Stimulated activated naive B cell treated with anti-CD40 and anti-IgM and Interleukin-4, amounts not matched to agents 10 μg/mL and 1 μg/mL and 100 μg/mL, for 72 hours (primary cell): ENCODE data around the gene ASTN2.
A peak's percentile ranks its signal among the peaks of the same experiment; 100 is the strongest.
"Not testable (repeated sequence)": the region's sequence is repeated elsewhere in the genome, so short reads cannot be mapped to it uniquely, and the experiment has no call there.

ENCODE experiments used
- ATAC-seq, 2 donors: fragments of 150-1000 bp; cut with Tn5 transposase; replicated peaks; 2 replicates each; pipeline ENCODE4 v1.10.0; 2021; ENCODE audit warnings: moderate library complexity in 1 of 2
- DNase-seq: peaks from one replicate; pipeline ENCODE4 v3.0.0; 2021
- H3K27ac Mint-ChIP-seq: one replicate; pipeline ENCODE4 v1.8.0; 2022; ENCODE audit warnings: mild to moderate bottlenecking, mixed read lengths
- H3K27me3 Mint-ChIP-seq, 2 donors: one replicate each; pipeline ENCODE4 v1.8.0; 2022; ENCODE audit warnings: mixed read lengths in 2 of 2
- H3K36me3 Mint-ChIP-seq, 2 donors: one replicate each; pipeline ENCODE4 v1.8.0; 2022; ENCODE audit warnings: mixed read lengths in 2 of 2, mild to moderate bottlenecking in 1 of 2
- H3K4me1 Mint-ChIP-seq, 2 donors: one replicate each; pipeline ENCODE4 v1.8.0; 2022; ENCODE audit warnings: mixed read lengths in 2 of 2, mild to moderate bottlenecking in 1 of 2
- H3K4me3 Mint-ChIP-seq, 2 donors: one replicate each; pipeline ENCODE4 v1.8.0; 2022; ENCODE audit warnings: mild to moderate bottlenecking in 2 of 2, mixed read lengths in 2 of 2, moderate library complexity in 1 of 2
- H3K9me3 Mint-ChIP-seq, 2 donors: one replicate each; pipeline ENCODE4 v1.8.0; 2022; ENCODE audit warnings: mixed read lengths in 2 of 2, mild to moderate bottlenecking in 1 of 2

Gene ASTN2

GRCh38 chr9:117088140-117088539 lies 326.7 kb downstream of the ASTN2 start:
- Mint-ChIP-seq H3K27me3 (no peaks in the 10 kb centered on the region), H3K4me3 (no peak overlapping the region), H3K9me3 (no peaks in the 10 kb centered on the region), H3K4me1 (no peaks in the 10 kb centered on the region), H3K27ac (no peak overlapping the region), H3K36me3 (no peaks in the 10 kb centered on the region)
- ATAC-seq = no peak
- DNase-seq = no peak

GRCh38 chr9:117084221-117084620 lies 330.6 kb downstream of the ASTN2 start:
- H3K4me1 Mint-ChIP-seq = no peaks in the 10 kb centered on the region
- no peaks in the 10 kb centered on the region for H3K9me3 Mint-ChIP-seq
- no peak for ATAC-seq
- H3K27me3 Mint-ChIP-seq = no peaks in the 10 kb centered on the region
- no peaks in the 10 kb centered on the region for H3K36me3 Mint-ChIP-seq
- no peak overlapping the region for H3K4me3 Mint-ChIP-seq
- no peak overlapping the region for H3K27ac Mint-ChIP-seq
- DNase-seq = no peak

- Mint-ChIP-seq H3K4me3 (no peak overlapping the region), H3K9me3 (no peaks in the 10 kb centered on the region), H3K27ac (no peak overlapping the region), H3K27me3 (no peaks in the 10 kb centered on the region), H3K36me3 (no peaks in the 10 kb centered on the region), H3K4me1 (no peaks in the 10 kb centered on the region)
- ATAC-seq (no peak), DNase-seq (no peak)
These were observed 331.3 kb downstream of the ASTN2 start for GRCh38 chr9:117083559-117083958.

GRCh38 chr9:117081641-117082317 lies 333.1 kb downstream of the ASTN2 start:
- H3K27ac Mint-ChIP-seq = no peak overlapping the region
- DNase-seq = no peak
- ATAC-seq = no peak
- H3K27me3 Mint-ChIP-seq = no peaks in the 10 kb centered on the region
- no peaks in the 10 kb centered on the region for H3K4me1 Mint-ChIP-seq
- no peak overlapping the region for H3K4me3 Mint-ChIP-seq
- H3K9me3 Mint-ChIP-seq = no peaks in the 10 kb centered on the region
- no peaks in the 10 kb centered on the region for H3K36me3 Mint-ChIP-seq

- DNase-seq (no peak), ATAC-seq (no peak)
- no peaks in the 10 kb centered on the region for H3K4me1 Mint-ChIP-seq
- H3K27ac Mint-ChIP-seq = no peak overlapping the region
- no peaks in the 10 kb centered on the region for H3K27me3 Mint-ChIP-seq
- H3K36me3 Mint-ChIP-seq = no peaks in the 10 kb centered on the region
- no peaks in the 10 kb centered on the region for H3K9me3 Mint-ChIP-seq
- H3K4me3 Mint-ChIP-seq = no peak overlapping the region
These were observed 334.0 kb downstream of the ASTN2 start for GRCh38 chr9:117080765-117081390.

- Mint-ChIP-seq H3K9me3 (peaks cover 0 to 1% of the 10 kb centered on the region in 2 donors), H3K27ac (peak overlapping the region; percentile 28), H3K4me3 (no peak overlapping the region), H3K36me3 (no peaks in the 10 kb centered on the region), H3K4me1 (no peaks in the 10 kb centered on the region), H3K27me3 (peaks cover 0 to 8% of the 10 kb centered on the region in 2 donors)
- ATAC-seq = no peak
- no peak for DNase-seq
These were observed 338.1 kb downstream of the ASTN2 start for GRCh38 chr9:117076571-117077290.

GRCh38 chr9:117075636-117076035 lies 339.2 kb downstream of the ASTN2 start:
- Mint-ChIP-seq H3K9me3 (peaks cover 0 to 1% of the 10 kb centered on the region in 2 donors), H3K36me3 (no peaks in the 10 kb centered on the region), H3K27me3 (peaks cover 0 to 8% of the 10 kb centered on the region in 2 donors), H3K27ac (no peak overlapping the region), H3K4me1 (no peaks in the 10 kb centered on the region), H3K4me3 (no peak overlapping the region)
- ATAC-seq = no peak
- DNase-seq = no peak

- no peak overlapping the region for H3K27ac Mint-ChIP-seq
- ATAC-seq (no peak), DNase-seq (no peak)
- no peaks in the 10 kb centered on the region for H3K4me1 Mint-ChIP-seq
- peaks cover 0 to 8% of the 10 kb centered on the region in 2 donors for H3K27me3 Mint-ChIP-seq
- H3K36me3 Mint-ChIP-seq = no peaks in the 10 kb centered on the region
- peaks cover 0 to 1% of the 10 kb centered on the region in 2 donors for H3K9me3 Mint-ChIP-seq
- H3K4me3 Mint-ChIP-seq = no peak overlapping the region
These were observed 339.9 kb downstream of the ASTN2 start for GRCh38 chr9:117074784-117075520.

- Mint-ChIP-seq H3K27me3 (peaks cover 0 to 8% of the 10 kb centered on the region in 2 donors), H3K27ac (no peak overlapping the region), H3K4me3 (no peak overlapping the region)
These were observed 340.6 kb downstream of the ASTN2 start for GRCh38 chr9:117074342-117074662.

GRCh38 chr9:117073539-117074341 lies 341.1 kb downstream of the ASTN2 start:
- Mint-ChIP-seq H3K27me3 (peaks cover 0 to 8% of the 10 kb centered on the region in 2 donors), H3K36me3 (no peaks in the 10 kb centered on the region), H3K4me1 (no peaks in the 10 kb centered on the region), H3K4me3 (no peak overlapping the region), H3K27ac (no peak overlapping the region), H3K9me3 (peaks cover 0 to 1% of the 10 kb centered on the region in 2 donors)
- DNase-seq (no peak), ATAC-seq (no peak)

More at GRCh38 chr9:117074342-117074662, 340.6 kb downstream of the ASTN2 start:
- DNase-seq (no peak), ATAC-seq (no peak)
- Mint-ChIP-seq H3K36me3 (no peaks in the 10 kb centered on the region), H3K4me1 (no peaks in the 10 kb centered on the region), H3K9me3 (peaks cover 0 to 1% of the 10 kb centered on the region in 2 donors)

- DNase-seq (no peak), ATAC-seq (no peak)
- Mint-ChIP-seq H3K4me3 (no peak overlapping the region), H3K27me3 (peaks cover 0 to 8% of the 10 kb centered on the region in 2 donors), H3K4me1 (no peaks in the 10 kb centered on the region), H3K27ac (no peak overlapping the region), H3K9me3 (peaks cover 0 to 1% of the 10 kb centered on the region in 2 donors), H3K36me3 (no peaks in the 10 kb centered on the region)
These were observed 341.8 kb downstream of the ASTN2 start for GRCh38 chr9:117073071-117073470.

GRCh38 chr9:117072216-117072615 lies 342.6 kb downstream of the ASTN2 start:
- H3K27me3 Mint-ChIP-seq = peaks cover 0 to 8% of the 10 kb centered on the region in 2 donors
- ATAC-seq = no peak

GRCh38 chr9:117071673-117072207 lies 343.1 kb downstream of the ASTN2 start:
- not testable (repeated sequence) for H3K4me3 Mint-ChIP-seq, H3K9me3 Mint-ChIP-seq, ATAC-seq, H3K36me3 Mint-ChIP-seq, DNase-seq, H3K27me3 Mint-ChIP-seq, H3K4me1 Mint-ChIP-seq, H3K27ac Mint-ChIP-seq

More at GRCh38 chr9:117072216-117072615, 342.6 kb downstream of the ASTN2 start:
- H3K9me3 Mint-ChIP-seq = peaks cover 0 to 1% of the 10 kb centered on the region in 2 donors
- no peak for DNase-seq
- no peaks in the 10 kb centered on the region for H3K36me3 Mint-ChIP-seq
- H3K27ac Mint-ChIP-seq = no peak overlapping the region
- H3K4me1 Mint-ChIP-seq = no peaks in the 10 kb centered on the region
- H3K4me3 Mint-ChIP-seq = no peak overlapping the region
